NT2/D1 (cell line): ENCODE results near the gene APOB.

Experiments
- SUZ12 ChIP-seq: IDR thresholded peaks from 2 replicates; pipeline ENCODE4 v1.6.1; 2011; ENCODE audit not compliant: insufficient read length, insufficient read depth; ENCODE audit errors: extremely low read depth
- YY1 ChIP-seq: IDR thresholded peaks from 2 replicates; pipeline ENCODE4 v1.6.1; 2011; ENCODE audit not compliant: insufficient read length, insufficient read depth
- ZNF274 ChIP-seq: IDR thresholded peaks from 2 replicates; pipeline ENCODE4 v1.6.1; 2011; ENCODE audit warnings: mild to moderate bottlenecking, low read depth, low read length

GRCh38 chr2:21026479-21027282 is 17.2 kb downstream of the APOB start:
- TF ChIP-seq ZNF274 (no peak), YY1 (no peak), SUZ12 (no peak)
